Neutrophil (primary cell): Measurements from ENCODE around the gene CABCOCO1.

Experiments used
- H3K27ac ChIP-seq: fragments of 200-600 bp; sonication (generic); 2 replicates; pipeline ENCODE4 v1.5.1; 2016; ENCODE audit warnings: mild to moderate bottlenecking, moderate library complexity
- H3K27me3 ChIP-seq: fragments of 200-600 bp; sonication (generic); 2 replicates; pipeline ENCODE4 v1.6.0; 2016; ENCODE audit warnings: mild to moderate bottlenecking
- H3K36me3 ChIP-seq: fragments of 200-600 bp; sonication (generic); 2 replicates; pipeline ENCODE4 v1.5.1; 2017
- H3K4me1 ChIP-seq, 2 experiments: fragments of 200-600 bp in 1 of 2; sonication (generic) in 1 of 2; 1 replicate in 1 of 2; 2 replicates in 1 of 2; pipeline versions ENCODE4 v1.5.1 to v1.6.1; 2013 to 2016; ENCODE audit warnings: low read depth in 1 of 2, low read length in 1 of 2, mild to moderate bottlenecking in 1 of 2, moderate library complexity in 1 of 2; ENCODE audit not compliant: control insufficient read depth in 1 of 2, insufficient read depth in 1 of 2
- H3K4me3 ChIP-seq, 2 experiments: fragments of 200-600 bp in 1 of 2; sonication (generic) in 1 of 2; 1 replicate in 1 of 2; 2 replicates in 1 of 2; pipeline ENCODE4 v1.5.1; 2013 to 2016; ENCODE audit warnings: low read depth in 1 of 2, low read length in 1 of 2, mild to moderate bottlenecking in 1 of 2, moderate library complexity in 1 of 2
- H3K9me3 ChIP-seq: fragments of 200-600 bp; sonication (generic); 2 replicates; pipeline ENCODE4 v1.5.1; 2016
- TF ChIP-seq, protein P1 (sequence below): fragments of 200-600 bp; sonication (generic); IDR thresholded peaks from 2 replicates; pipeline ENCODE4 v1.5.1; 2016; ENCODE audit warnings: antibody characterized with exemption

CABCOCO1 gene

DNA sequence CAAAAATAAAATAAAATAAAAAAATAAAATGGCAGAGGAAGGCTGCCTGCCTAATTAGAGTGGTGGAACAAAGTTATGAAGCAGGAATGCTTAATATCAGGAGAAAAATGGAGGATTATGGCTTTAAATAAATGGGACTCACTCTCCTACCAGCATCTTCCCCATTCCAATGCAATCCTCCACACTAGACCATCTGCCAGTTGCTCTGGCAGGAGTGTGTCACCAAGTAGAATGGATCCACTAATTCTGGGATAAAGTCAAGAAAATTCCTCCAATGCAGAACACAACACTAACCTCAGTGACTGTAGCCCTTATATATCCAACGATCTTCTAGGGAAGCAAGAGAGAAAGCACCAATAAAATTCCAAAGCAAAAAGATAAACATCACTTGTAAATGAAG, 126.3 kb downstream of the CABCOCO1 start:
- TF ChIP-seq, protein P1, sequence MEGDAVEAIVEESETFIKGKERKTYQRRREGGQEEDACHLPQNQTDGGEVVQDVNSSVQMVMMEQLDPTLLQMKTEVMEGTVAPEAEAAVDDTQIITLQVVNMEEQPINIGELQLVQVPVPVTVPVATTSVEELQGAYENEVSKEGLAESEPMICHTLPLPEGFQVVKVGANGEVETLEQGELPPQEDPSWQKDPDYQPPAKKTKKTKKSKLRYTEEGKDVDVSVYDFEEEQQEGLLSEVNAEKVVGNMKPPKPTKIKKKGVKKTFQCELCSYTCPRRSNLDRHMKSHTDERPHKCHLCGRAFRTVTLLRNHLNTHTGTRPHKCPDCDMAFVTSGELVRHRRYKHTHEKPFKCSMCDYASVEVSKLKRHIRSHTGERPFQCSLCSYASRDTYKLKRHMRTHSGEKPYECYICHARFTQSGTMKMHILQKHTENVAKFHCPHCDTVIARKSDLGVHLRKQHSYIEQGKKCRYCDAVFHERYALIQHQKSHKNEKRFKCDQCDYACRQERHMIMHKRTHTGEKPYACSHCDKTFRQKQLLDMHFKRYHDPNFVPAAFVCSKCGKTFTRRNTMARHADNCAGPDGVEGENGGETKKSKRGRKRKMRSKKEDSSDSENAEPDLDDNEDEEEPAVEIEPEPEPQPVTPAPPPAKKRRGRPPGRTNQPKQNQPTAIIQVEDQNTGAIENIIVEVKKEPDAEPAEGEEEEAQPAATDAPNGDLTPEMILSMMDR: no peak
- Histone ChIP-seq H3K27me3 (no peaks in the 10 kb centered on the region), H3K36me3 (no peaks in the 10 kb centered on the region), H3K9me3 (no peaks in the 10 kb centered on the region), H3K4me1 (no peaks in the 10 kb centered on the region), H3K27ac (no peak overlapping the region), H3K4me3 (no peak overlapping the region)

DNA sequence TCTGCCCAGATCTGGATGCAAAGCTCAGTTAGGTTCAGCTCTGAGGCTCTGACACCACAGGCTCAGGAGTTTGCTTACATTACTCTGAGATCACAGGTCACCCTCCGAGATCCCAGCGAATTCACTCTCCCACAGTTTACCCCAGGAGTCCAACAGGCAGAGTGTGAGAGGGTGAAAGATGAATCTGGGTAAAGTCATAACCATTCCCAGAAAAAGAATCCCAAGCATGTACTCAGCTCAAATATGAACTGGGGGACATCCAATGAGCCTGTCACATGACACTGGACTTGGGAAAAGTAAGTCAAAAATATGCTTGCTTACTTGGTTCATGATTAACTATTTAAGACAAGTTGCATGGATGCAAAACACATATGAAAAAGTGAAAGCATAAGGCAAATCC, 128.5 kb downstream of the CABCOCO1 start:
- TF ChIP-seq, protein P1: no peak
- H3K27me3 ChIP-seq: no peaks in the 10 kb centered on the region

DNA sequence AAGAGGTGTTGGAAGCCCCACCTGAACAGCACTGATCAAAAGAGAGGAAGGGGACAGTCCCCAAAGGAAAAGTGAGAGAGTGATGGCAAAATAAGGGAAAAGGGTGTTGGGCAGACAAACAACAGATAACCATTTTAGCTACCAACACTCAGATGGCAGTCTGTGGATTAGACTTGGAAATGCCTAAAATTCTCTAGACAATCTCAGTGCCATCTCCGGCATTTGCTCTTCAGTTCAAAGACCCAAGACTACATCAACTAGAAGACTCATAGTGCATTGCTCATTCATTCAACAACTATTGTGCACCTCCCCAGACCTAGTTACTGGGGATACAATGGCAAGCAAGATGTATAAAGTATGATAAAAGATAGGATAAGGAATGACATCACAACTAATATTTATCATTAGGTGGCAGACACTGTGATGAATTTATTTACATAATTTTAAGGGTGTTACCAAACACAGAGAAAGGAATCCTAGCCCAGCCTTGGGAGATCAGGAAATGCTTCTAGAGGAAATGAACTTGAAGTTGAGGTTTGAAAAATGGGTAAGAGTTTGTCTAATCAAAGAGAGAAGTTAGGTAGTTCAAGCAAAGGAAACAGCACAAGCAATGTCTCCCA, 129.5 kb downstream of the CABCOCO1 start:
- no peaks in the 10 kb centered on the region for H3K9me3 ChIP-seq
- no peak overlapping the region for H3K4me3 ChIP-seq
- H3K4me1 ChIP-seq: no peaks in the 10 kb centered on the region
- H3K36me3 ChIP-seq: no peaks in the 10 kb centered on the region
- TF ChIP-seq, protein P1: no peak
- no peaks in the 10 kb centered on the region for H3K27me3 ChIP-seq
- no peak overlapping the region for H3K27ac ChIP-seq

More for the DNA sequence above, 128.5 kb downstream of the CABCOCO1 start:
- Histone ChIP-seq H3K4me3 (no peak overlapping the region), H3K9me3 (no peaks in the 10 kb centered on the region), H3K36me3 (no peaks in the 10 kb centered on the region), H3K4me1 (no peaks in the 10 kb centered on the region), H3K27ac (no peak overlapping the region)

DNA sequence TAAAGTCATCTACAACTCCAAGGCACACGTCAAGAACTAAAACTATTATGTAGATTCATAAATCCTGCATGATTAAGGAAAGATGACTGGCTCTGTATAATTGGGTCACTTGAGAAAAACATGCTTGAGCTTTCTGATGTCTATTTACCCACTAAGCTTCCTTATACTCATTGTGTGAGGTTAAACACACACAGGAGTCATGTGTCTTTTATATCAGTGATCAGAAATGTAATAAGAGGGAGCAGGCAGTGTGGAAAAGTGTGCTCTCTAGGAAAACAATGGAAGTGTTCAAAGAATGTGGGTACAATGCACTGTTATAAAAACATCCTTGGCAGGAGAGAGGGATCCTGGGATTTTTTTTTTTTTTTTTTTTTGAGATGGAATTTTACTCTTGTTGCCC, 130.2 kb downstream of the CABCOCO1 start:
- H3K27me3 ChIP-seq: no peaks in the 10 kb centered on the region
- no peaks in the 10 kb centered on the region for H3K36me3 ChIP-seq
- H3K4me1 ChIP-seq: no peaks in the 10 kb centered on the region
- H3K9me3 ChIP-seq: no peaks in the 10 kb centered on the region
- H3K4me3 ChIP-seq: no peak overlapping the region
- TF ChIP-seq, protein P1: no peak
- no peak overlapping the region for H3K27ac ChIP-seq

DNA sequence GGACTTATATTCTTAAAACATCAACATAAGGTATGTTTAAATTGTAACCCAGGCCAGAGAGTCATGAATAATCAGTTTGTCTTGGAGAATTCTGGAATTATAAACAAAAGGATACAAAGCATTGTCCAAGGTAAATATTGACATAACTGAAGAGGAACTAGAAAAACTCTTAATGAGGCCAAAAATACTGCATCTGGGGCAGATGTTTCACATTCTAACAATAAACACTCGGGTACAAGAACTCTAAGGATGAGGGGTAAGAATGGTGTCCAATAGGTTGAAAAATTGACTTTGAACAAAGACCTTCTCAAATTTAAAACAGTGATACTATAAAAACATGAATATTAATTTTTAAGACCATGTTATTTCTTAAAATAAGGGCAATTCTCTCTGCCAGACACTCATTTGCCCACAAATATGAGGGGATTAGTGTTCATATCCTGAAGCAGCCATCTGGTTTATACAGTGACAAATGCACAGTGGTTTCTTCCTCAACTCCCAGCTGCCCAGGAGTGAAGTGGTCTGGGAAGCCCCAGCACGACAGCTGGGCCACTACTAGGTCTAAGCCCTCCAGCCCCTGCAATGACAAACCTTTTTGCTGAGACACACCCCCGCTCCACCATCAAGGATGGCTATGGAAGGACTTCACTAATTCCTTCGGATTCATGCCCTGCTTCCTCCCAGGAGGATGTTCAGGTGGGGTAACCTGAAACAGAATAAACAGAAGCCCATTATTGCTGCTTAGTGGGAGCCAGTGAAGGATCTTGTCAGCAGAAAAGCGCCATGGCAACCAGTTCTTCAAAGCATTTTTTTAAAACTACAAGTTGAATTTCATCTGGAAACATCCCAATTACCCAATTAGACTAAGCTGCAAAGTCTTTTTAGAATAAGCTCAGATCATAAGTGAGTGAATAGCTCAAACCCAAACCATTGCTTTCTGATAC, 131.3 kb downstream of the CABCOCO1 start:
- Histone ChIP-seq H3K36me3 (no peaks in the 10 kb centered on the region), H3K27ac (no peak overlapping the region), H3K4me1 (no peaks in the 10 kb centered on the region), H3K9me3 (no peaks in the 10 kb centered on the region), H3K27me3 (no peaks in the 10 kb centered on the region), H3K4me3 (no peak overlapping the region)
- TF ChIP-seq, protein P1: no peak
